Natural killer cell treated with Interleukin-12 subunit alpha and Interleukin-12 subunit beta and Interleukin-15 and Interleukin-18, amount 100 ng/mL, for 72 hours (primary cell): ENCODE measurements around the gene GSTM1. TPM values are rescaled to one million over a fixed set of nuclear protein-coding genes. Genes with fewer than 3 reads are reported as not detected.
"Not testable (repeated sequence)": the region's sequence is repeated elsewhere in the genome, so short reads cannot be mapped to it uniquely, and the experiment has no call there.

Experiments used
- ATAC-seq, 2 donors: fragments of 150-1000 bp; cut with Tn5 transposase in 1 of 2; sonication (Bioruptor Pico), chemical (Tn5 transposase) in 1 of 2; 2 replicates each; pipeline ENCODE4 v1.10.0; 2021
- DNase-seq: peaks from one replicate; pipeline ENCODE4 v3.0.0; 2022; ENCODE audit warnings: low spot score
- H3K27ac Mint-ChIP-seq, 2 donors: 1 replicate in 1 of 2; 2 replicates in 1 of 2; pipeline ENCODE4 v1.8.0; 2022; ENCODE audit warnings: mixed read lengths in 2 of 2, mild to moderate bottlenecking in 1 of 2, moderate library complexity in 1 of 2
- H3K27me3 Mint-ChIP-seq, 2 donors: 1 replicate in 1 of 2; 2 replicates in 1 of 2; pipeline ENCODE4 v1.8.0; 2022; ENCODE audit warnings: mixed read lengths in 2 of 2
- H3K36me3 Mint-ChIP-seq: one replicate; pipeline ENCODE4 v1.8.0; 2022; ENCODE audit warnings: mixed read lengths
- H3K4me1 Mint-ChIP-seq, 2 donors: 1 replicate in 1 of 2; 2 replicates in 1 of 2; pipeline ENCODE4 v1.8.0; 2022; ENCODE audit warnings: low read depth in 2 of 2, mixed read lengths in 2 of 2, mild to moderate bottlenecking in 1 of 2
- H3K4me3 Mint-ChIP-seq: one replicate; pipeline ENCODE4 v1.8.0; 2022; ENCODE audit warnings: mixed read lengths
- H3K9me3 Mint-ChIP-seq: 2 replicates; pipeline ENCODE4 v1.8.0; 2022; ENCODE audit warnings: mixed read lengths
- total RNA-seq, 2 donors: library from RNA; stranded (reverse); gene quantifications; one replicate each; pipeline ENCODE4 v1.2.3, GENCODE V29; 2022

GSTM1 gene
- total RNA-seq, 2 donors from 2014 or later = 43.1 TPM; not detected in 1

GRCh38 chr1:109653306-109653705 lies 34.3 kb upstream of the GSTM1 start:
- Mint-ChIP-seq H3K4me3 (no peak overlapping the region), H3K27me3 (peaks cover 5 to 17% of the 10 kb centered on the region in 2 donors), H3K27ac (no peak overlapping the region), H3K4me1 (peaks cover 14 to 16% of the 10 kb centered on the region in 2 donors), H3K9me3 (no peaks in the 10 kb centered on the region), H3K36me3 (no peaks in the 10 kb centered on the region)
- no peak for DNase-seq
- ATAC-seq = no peak

- Mint-ChIP-seq H3K4me1 (peaks cover 14 to 16% of the 10 kb centered on the region in 2 donors), H3K9me3 (no peaks in the 10 kb centered on the region), H3K4me3 (peak overlapping the region; percentile 8), H3K27ac (peak overlapping the region; percentile 68 to 90), H3K27me3 (peaks cover 5 to 17% of the 10 kb centered on the region in 2 donors), H3K36me3 (no peaks in the 10 kb centered on the region)
- no peak for DNase-seq
- ATAC-seq = no peak
Measured at GRCh38 chr1:109654519-109654918, 33.1 kb upstream of the GSTM1 start.

GRCh38 chr1:109655615-109656519 lies 31.8 kb upstream of the GSTM1 start, which contains the start of gene GSTM4:
GSTM4 (plus strand) TSS chr1:109656099; CDS start chr1:109656390, 291 bp downstream.
- peak within 1 kb of the TSS; percentile 68 to 90 for H3K27ac Mint-ChIP-seq
- ATAC-seq (peak; percentile 92 to 95), DNase-seq (peak; percentile 69)
- H3K9me3 Mint-ChIP-seq = no peaks in the 10 kb centered on the region
- H3K4me1 Mint-ChIP-seq = peaks cover 14 to 16% of the 10 kb centered on the region in 2 donors
- peak within 1 kb of the TSS; percentile 86 for H3K4me3 Mint-ChIP-seq
- no peaks in the 10 kb centered on the region for H3K36me3 Mint-ChIP-seq
- peaks cover 5 to 17% of the 10 kb centered on the region in 2 donors for H3K27me3 Mint-ChIP-seq

- peaks cover 5 to 9% of the 10 kb centered on the region in 2 donors for H3K27me3 Mint-ChIP-seq
- DNase-seq (no peak), ATAC-seq (no peak)
- peaks cover 14 to 19% of the 10 kb centered on the region in 2 donors for H3K4me1 Mint-ChIP-seq
- H3K27ac Mint-ChIP-seq = no peak overlapping the region
- no peaks in the 10 kb centered on the region for H3K9me3 Mint-ChIP-seq
- H3K4me3 Mint-ChIP-seq = peak overlapping the region; percentile 48
- no peaks in the 10 kb centered on the region for H3K36me3 Mint-ChIP-seq
Measured at GRCh38 chr1:109657395-109657794, 30.2 kb upstream of the GSTM1 start.

GRCh38 chr1:109657970-109658369 lies 29.6 kb upstream of the GSTM1 start:
- H3K36me3 Mint-ChIP-seq = no peaks in the 10 kb centered on the region
- ATAC-seq = no peak
- no peak overlapping the region for H3K27ac Mint-ChIP-seq
- H3K4me3 Mint-ChIP-seq = no peak overlapping the region
- no peak for DNase-seq
- no peaks in the 10 kb centered on the region for H3K9me3 Mint-ChIP-seq
- H3K27me3 Mint-ChIP-seq = peaks cover 5 to 9% of the 10 kb centered on the region in 2 donors
- peaks cover 14 to 19% of the 10 kb centered on the region in 2 donors for H3K4me1 Mint-ChIP-seq

GRCh38 chr1:109658533-109659042 lies 29.0 kb upstream of the GSTM1 start:
- H3K36me3 Mint-ChIP-seq = no peaks in the 10 kb centered on the region
- no peak for ATAC-seq
- no peak overlapping the region for H3K4me3 Mint-ChIP-seq
- DNase-seq = no peak
- H3K27me3 Mint-ChIP-seq = peaks cover 0 to 5% of the 10 kb centered on the region in 2 donors
- no peaks in the 10 kb centered on the region for H3K9me3 Mint-ChIP-seq
- H3K4me1 Mint-ChIP-seq = peaks cover 14 to 19% of the 10 kb centered on the region in 2 donors
- H3K27ac Mint-ChIP-seq = no peak overlapping the region

GRCh38 chr1:109659145-109659544 lies 28.5 kb upstream of the GSTM1 start:
- DNase-seq (no peak), ATAC-seq (no peak)
- Mint-ChIP-seq H3K27ac (no peak overlapping the region), H3K4me1 (peaks cover 14 to 19% of the 10 kb centered on the region in 2 donors), H3K9me3 (no peaks in the 10 kb centered on the region), H3K4me3 (no peak overlapping the region), H3K36me3 (no peaks in the 10 kb centered on the region), H3K27me3 (peaks cover 0 to 5% of the 10 kb centered on the region in 2 donors)

GRCh38 chr1:109659997-109660690 lies 27.5 kb upstream of the GSTM1 start:
- Mint-ChIP-seq H3K4me3 (no peak overlapping the region), H3K27me3 (no peaks in the 10 kb centered on the region), H3K36me3 (no peaks in the 10 kb centered on the region), H3K27ac (no peak overlapping the region), H3K9me3 (no peaks in the 10 kb centered on the region), H3K4me1 (peaks cover 6 to 15% of the 10 kb centered on the region in 2 donors)
- DNase-seq = no peak
- ATAC-seq = no peak

- DNase-seq, H3K36me3 Mint-ChIP-seq, H3K4me3 Mint-ChIP-seq, H3K27me3 Mint-ChIP-seq, H3K4me1 Mint-ChIP-seq, H3K27ac Mint-ChIP-seq, H3K9me3 Mint-ChIP-seq, ATAC-seq: not testable (repeated sequence)
Measured at GRCh38 chr1:109660691-109661026, 27.0 kb upstream of the GSTM1 start.

- Mint-ChIP-seq H3K4me3 (no peak overlapping the region), H3K36me3 (no peaks in the 10 kb centered on the region), H3K27me3 (no peaks in the 10 kb centered on the region), H3K9me3 (no peaks in the 10 kb centered on the region), H3K27ac (no peak overlapping the region), H3K4me1 (peaks cover 0 to 3% of the 10 kb centered on the region in 2 donors)
- DNase-seq = no peak
- ATAC-seq = peak in 1 of 2 donors; percentile 38
Measured at GRCh38 chr1:109661391-109661790, 26.2 kb upstream of the GSTM1 start.

GRCh38 chr1:109664671-109665070 lies 22.9 kb upstream of the GSTM1 start:
- no peak overlapping the region for H3K4me3 Mint-ChIP-seq
- no peaks in the 10 kb centered on the region for H3K27me3 Mint-ChIP-seq
- no peak overlapping the region for H3K27ac Mint-ChIP-seq
- H3K36me3 Mint-ChIP-seq = no peaks in the 10 kb centered on the region
- ATAC-seq (no peak), DNase-seq (no peak)
- no peaks in the 10 kb centered on the region for H3K9me3 Mint-ChIP-seq
- peaks cover 13 to 14% of the 10 kb centered on the region in 2 donors for H3K4me1 Mint-ChIP-seq

- Mint-ChIP-seq H3K27me3 (no peaks in the 10 kb centered on the region), H3K9me3 (no peaks in the 10 kb centered on the region), H3K4me1 (peaks cover 21 to 26% of the 10 kb centered on the region in 2 donors), H3K36me3 (no peaks in the 10 kb centered on the region), H3K4me3 (peak within 1 kb of the TSS; percentile 60), H3K27ac (peak within 1 kb of the TSS in 1 of 2 donors; percentile 62)
- ATAC-seq (peak; percentile 93 to 95), DNase-seq (peak; percentile 69)
Measured at GRCh38 chr1:109667452-109668122, 20.0 kb upstream of the GSTM1 start, which contains the start of gene GSTM2. GSTM2 (plus strand) TSS chr1:109668057; CDS start chr1:109668116, 59 bp downstream.

- Mint-ChIP-seq H3K9me3 (no peaks in the 10 kb centered on the region), H3K36me3 (no peaks in the 10 kb centered on the region), H3K27me3 (no peaks in the 10 kb centered on the region), H3K27ac (no peak overlapping the region), H3K4me3 (peak overlapping the region; percentile 60), H3K4me1 (peaks cover 21 to 26% of the 10 kb centered on the region in 2 donors)
- DNase-seq (no peak), ATAC-seq (no peak)
Measured at GRCh38 chr1:109668123-109668775, 19.4 kb upstream of the GSTM1 start.
